HCT116 (cell line): ENCODE data around the gene GABRQ. TPM values are rescaled to one million over a fixed set of nuclear protein-coding genes. Genes with fewer than 3 reads are reported as not detected.

ENCODE experiments used
- ATAC-seq: fragments of 200-7000 bp; cut with Tn5 transposase; 2 replicates; pipeline ENCODE4 v1.9.1; 2020; ENCODE audit warnings: mild to moderate bottlenecking, moderate library complexity
- BruUV-seq: library from RNA; stranded (reverse); fragments of 400-500 nt; replicated peaks from 2 replicates; lab custom pipeline; 2021; lab: Mats Ljungman, UMichigan
- CTCF ChIA-PET: fragments of 300-600 bp; sonication (Branson Sonifier 250); formaldehyde crosslinking; loops from one replicate; lab custom pipeline; 2021; ENCODE audit warnings: antibody characterized with exemption; lab: Charles Lee
- POLR2A ChIA-PET: fragments of 300-600, 350-600 bp; sonication (Branson Sonifier 250); formaldehyde crosslinking; loops from one replicate; lab custom pipeline; 2021; ENCODE audit warnings: antibody characterized with exemption; lab: Charles Lee
- RAD21 ChIA-PET, 2 experiments: fragments of 300-600 bp; sonication (Branson Sonifier 250); formaldehyde crosslinking; loops; one replicate each; lab custom pipeline; 2023; ENCODE audit warnings: low total read pairs in 2 of 2; ENCODE audit not compliant: uncharacterized antibody in 2 of 2, unreplicated experiment in 2 of 2, low non-redundant PET in 1 of 2; lab: Charles Lee
- DNase-seq: peaks from one replicate; pipeline ENCODE4 v3.0.0-alpha.2; 2010; ENCODE audit warnings: low read depth, low spot score
- H2AFZ ChIP-seq: fragments of 200-600 bp; shearing (Covaris generic), sonication (generic); 2 replicates; pipeline ENCODE4 v1.6.1; 2017; ENCODE audit warnings: low read depth, mixed run types, mixed read lengths, antibody characterized with exemption, low read length; ENCODE audit not compliant: poor library complexity, severe bottlenecking
- H3K27ac ChIP-seq: 2 replicates; pipeline ENCODE4 v1.5.1; 2012; ENCODE audit warnings: low read depth, low read length
- H3K27me3 ChIP-seq: fragments of 200-600 bp; sonication (generic); 2 replicates; pipeline ENCODE4 v1.6.1; 2016; ENCODE audit warnings: mixed run types, low read length, mixed read lengths; ENCODE audit not compliant: insufficient read depth
- H3K36me3 ChIP-seq, 2 experiments: fragments of 200-500 bp in 1 of 2; fragments of 200-600 bp in 1 of 2; sonication (Bioruptor generic) in 1 of 2; sonication (generic) in 1 of 2; 2 replicates each; pipeline versions ENCODE4 v1.5.1 to v1.6.1; 2014 to 2016; ENCODE audit warnings: low read length in 2 of 2, inconsistent platforms in 1 of 2, mixed read lengths in 1 of 2, mixed run types in 1 of 2; ENCODE audit not compliant: insufficient read depth in 2 of 2, control insufficient read depth in 1 of 2
- H3K4me1 ChIP-seq, 2 experiments: fragments of 200-600 bp in 1 of 2; sonication (generic) in 1 of 2; 2 replicates each; pipeline versions ENCODE4 v1.5.1 to v1.6.1; 2012 to 2017; ENCODE audit warnings: low read length in 2 of 2, inconsistent platforms in 1 of 2, mild to moderate bottlenecking in 1 of 2, mixed read lengths in 1 of 2, mixed run types in 1 of 2, moderate library complexity in 1 of 2; ENCODE audit not compliant: insufficient read depth in 2 of 2, control insufficient read depth in 1 of 2
- H3K4me2 ChIP-seq: fragments of 200-600 bp; sonication (generic); 2 replicates; pipeline ENCODE4 v1.6.1; 2017; ENCODE audit warnings: mixed run types, low read length, mixed read lengths
- H3K4me3 ChIP-seq, 2 experiments: fragments of 200-600 bp in 1 of 2; sonication (generic) in 1 of 2; replicated peaks in 1 of 2; 2 replicates each; pipeline ENCODE4 v1.5.1; 2011 to 2016; ENCODE audit warnings: low read length in 2 of 2, control low read depth in 1 of 2, low read depth in 1 of 2, mild to moderate bottlenecking in 1 of 2, mixed read lengths in 1 of 2, mixed run types in 1 of 2
- H3K79me2 ChIP-seq: fragments of 200-600 bp; sonication (generic); 2 replicates; pipeline ENCODE4 v1.6.1; 2017; ENCODE audit warnings: mild to moderate bottlenecking, mixed run types, low read length, moderate library complexity, mixed read lengths; ENCODE audit not compliant: insufficient read depth
- H3K9ac ChIP-seq: fragments of 200-600 bp; sonication (generic); 2 replicates; pipeline ENCODE4 v1.6.1; 2016; ENCODE audit warnings: low read length, mixed read lengths
- H3K9me2 ChIP-seq: fragments of 200-600 bp; sonication (generic), shearing (Covaris generic); 2 replicates; pipeline ENCODE4 v1.6.1; 2017; ENCODE audit warnings: mixed run types, mild to moderate bottlenecking, moderate library complexity; ENCODE audit not compliant: insufficient read depth
- H3K9me3 ChIP-seq, 2 experiments: fragments of 200-500 bp in 1 of 2; fragments of 200-600 bp in 1 of 2; sonication (Bioruptor generic) in 1 of 2; sonication (generic) in 1 of 2; 2 replicates each; pipeline ENCODE4 v1.6.1; 2014 to 2017; ENCODE audit warnings: low read length in 2 of 2, mixed read lengths in 2 of 2, inconsistent platforms in 1 of 2, low read depth in 1 of 2, mild to moderate bottlenecking in 1 of 2, mixed run types in 1 of 2, moderate library complexity in 1 of 2; ENCODE audit not compliant: control insufficient read depth in 1 of 2, insufficient read depth in 1 of 2
- H4K20me1 ChIP-seq: fragments of 200-600 bp; sonication (generic), shearing (Covaris generic); 2 replicates; pipeline ENCODE4 v1.6.1; 2017; ENCODE audit warnings: mixed run types, mild to moderate bottlenecking, moderate library complexity; ENCODE audit not compliant: insufficient read depth
- CEBPB ChIP-seq: IDR thresholded peaks from 2 replicates; pipeline ENCODE4 v1.6.1; 2012; ENCODE audit warnings: low read depth
- EZH2 ChIP-seq: fragments of 200-600 bp; sonication (generic); IDR thresholded peaks from 2 replicates; pipeline ENCODE4 v1.6.1; 2017; ENCODE audit warnings: antibody characterized with exemption, mixed run types
- EZH2phosphoT487 ChIP-seq: fragments of 200-600 bp; IDR thresholded peaks from 2 replicates; pipeline ENCODE4 v1.6.1; 2018; ENCODE audit warnings: antibody characterized with exemption, borderline replicate concordance
- SIN3A ChIP-seq: IDR thresholded peaks from 2 replicates; pipeline ENCODE4 v1.6.1; 2012; ENCODE audit warnings: low read depth
- SRF ChIP-seq: IDR thresholded peaks from 2 replicates; pipeline ENCODE4 v1.6.1; 2012; ENCODE audit warnings: low read depth
- TCF7L2 ChIP-seq: IDR thresholded peaks from 2 replicates; pipeline ENCODE4 v1.7.0; 2011; ENCODE audit warnings: borderline replicate concordance, inconsistent platforms; ENCODE audit not compliant: insufficient read depth, insufficient read length; ENCODE audit errors: extremely low read depth
- YY1 ChIP-seq: IDR thresholded peaks from 2 replicates; pipeline ENCODE4 v1.6.1; 2011; ENCODE audit warnings: low read length, low read depth, moderate library complexity, mild to moderate bottlenecking; ENCODE audit not compliant: insufficient replicate concordance; ENCODE audit errors: extremely low read depth
- ZFX ChIP-seq: fragments of 450-650 bp; IDR thresholded peaks from 2 replicates; pipeline ENCODE4 v1.6.1; 2017
- ZNF274 ChIP-seq: fragments of 200-500 bp; sonication (Bioruptor generic); IDR thresholded peaks from 2 replicates; pipeline ENCODE4 v1.6.1; 2014; ENCODE audit warnings: mild to moderate bottlenecking, low read depth, low read length, inconsistent platforms
- intact Hi-C: fragments of 100-400 bp; cut with micrococcal nuclease; formaldehyde crosslinking; loops from 2 replicates; pipeline ENCODE4 v1.10.0; 2022
- total RNA-seq: library from RNA; stranded (reverse); gene quantifications from one replicate; pipeline ENCODE4 v1.2.1, GENCODE V29; 2021; ENCODE audit not compliant: unreplicated experiment
- TF ChIP-seq, protein P1 (sequence below): IDR thresholded peaks from 2 replicates; pipeline ENCODE4 v1.6.1; 2011; ENCODE audit warnings: mild to moderate bottlenecking, low read length, moderate library complexity; ENCODE audit not compliant: insufficient replicate concordance; ENCODE audit errors: extremely low read depth
- TF ChIP-seq, protein P2 (sequence below): IDR thresholded peaks from 2 replicates; pipeline ENCODE4 v1.6.1; 2012
- TF ChIP-seq, protein P3 (sequence below), 3 experiments: fragments of 200-600 bp in 1 of 3; sonication (generic) in 1 of 3; IDR thresholded peaks in 2 of 3; conservative IDR thresholded peaks in 1 of 3; 2 replicates each; pipeline ENCODE4 v1.5.1; 2012 to 2017; ENCODE audit warnings: low read depth in 2 of 3, low read length in 2 of 3, antibody characterized with exemption in 1 of 3, borderline replicate concordance in 1 of 3, control low read depth in 1 of 3, mild to moderate bottlenecking in 1 of 3, mixed read lengths in 1 of 3, mixed run types in 1 of 3, moderate library complexity in 1 of 3; ENCODE audit not compliant: insufficient read depth in 1 of 3
- TF ChIP-seq, protein P4 (sequence below): IDR thresholded peaks from 2 replicates; pipeline ENCODE4 v1.6.1; 2012

The GABRQ gene
- total RNA-seq, 1 experiment from 2014 or later: 4.2 TPM

DNA sequence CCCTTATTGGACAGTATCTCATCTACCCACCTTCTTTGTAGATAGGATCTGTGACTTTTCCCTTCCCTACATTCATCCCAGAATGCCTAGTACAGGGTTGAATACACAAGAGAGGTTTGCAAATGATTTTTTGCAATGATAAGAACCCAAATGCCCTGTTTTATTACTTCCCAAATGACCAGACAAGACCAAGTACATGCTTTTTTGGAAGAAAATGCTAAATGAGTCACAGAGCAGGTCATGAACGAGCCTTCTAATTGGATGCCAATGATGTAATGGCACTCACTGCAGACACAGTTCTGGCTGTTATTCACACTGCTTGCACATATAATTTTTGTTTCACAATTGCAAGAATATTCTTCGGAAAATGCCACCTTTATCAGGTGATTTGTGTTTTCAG is 17.8 kb upstream of the GABRQ start:
- Histone ChIP-seq H3K36me3 (no peaks in the 10 kb centered on the region), H2AFZ (no peak overlapping the region), H3K9ac (no peak overlapping the region), H3K4me1 (no peaks in the 10 kb centered on the region), H3K4me3 (no peak overlapping the region), H3K4me2 (no peak overlapping the region), H4K20me1 (no peaks in the 10 kb centered on the region), H3K27ac (no peak overlapping the region), H3K9me2 (no peaks in the 10 kb centered on the region), H3K27me3 (peaks cover 16% of the 10 kb centered on the region; the same call in 1 of the 2 replicates), H3K79me2 (no peaks in the 10 kb centered on the region), H3K9me3 (no peaks in the 10 kb centered on the region)
- ChIA-PET CTCF (no interaction called here), RAD21 (no interaction called here), POLR2A (no interaction called here)
- BruUV-seq: no TSS peak
- TF ChIP-seq, protein P1, sequence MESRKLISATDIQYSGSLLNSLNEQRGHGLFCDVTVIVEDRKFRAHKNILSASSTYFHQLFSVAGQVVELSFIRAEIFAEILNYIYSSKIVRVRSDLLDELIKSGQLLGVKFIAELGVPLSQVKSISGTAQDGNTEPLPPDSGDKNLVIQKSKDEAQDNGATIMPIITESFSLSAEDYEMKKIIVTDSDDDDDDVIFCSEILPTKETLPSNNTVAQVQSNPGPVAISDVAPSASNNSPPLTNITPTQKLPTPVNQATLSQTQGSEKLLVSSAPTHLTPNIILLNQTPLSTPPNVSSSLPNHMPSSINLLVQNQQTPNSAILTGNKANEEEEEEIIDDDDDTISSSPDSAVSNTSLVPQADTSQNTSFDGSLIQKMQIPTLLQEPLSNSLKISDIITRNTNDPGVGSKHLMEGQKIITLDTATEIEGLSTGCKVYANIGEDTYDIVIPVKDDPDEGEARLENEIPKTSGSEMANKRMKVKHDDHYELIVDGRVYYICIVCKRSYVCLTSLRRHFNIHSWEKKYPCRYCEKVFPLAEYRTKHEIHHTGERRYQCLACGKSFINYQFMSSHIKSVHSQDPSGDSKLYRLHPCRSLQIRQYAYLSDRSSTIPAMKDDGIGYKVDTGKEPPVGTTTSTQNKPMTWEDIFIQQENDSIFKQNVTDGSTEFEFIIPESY: no peak
- TF ChIP-seq CEBPB (no peak), TCF7L2 (no peak), EZH2 (no peak), ZNF274 (no peak), SRF (no peak), ZFX (no peak), YY1 (no peak), EZH2phosphoT487 (no peak), SIN3A (no peak)
- TF ChIP-seq, protein P2, sequence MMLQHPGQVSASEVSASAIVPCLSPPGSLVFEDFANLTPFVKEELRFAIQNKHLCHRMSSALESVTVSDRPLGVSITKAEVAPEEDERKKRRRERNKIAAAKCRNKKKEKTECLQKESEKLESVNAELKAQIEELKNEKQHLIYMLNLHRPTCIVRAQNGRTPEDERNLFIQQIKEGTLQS: no peak
- TF ChIP-seq, protein P3, sequence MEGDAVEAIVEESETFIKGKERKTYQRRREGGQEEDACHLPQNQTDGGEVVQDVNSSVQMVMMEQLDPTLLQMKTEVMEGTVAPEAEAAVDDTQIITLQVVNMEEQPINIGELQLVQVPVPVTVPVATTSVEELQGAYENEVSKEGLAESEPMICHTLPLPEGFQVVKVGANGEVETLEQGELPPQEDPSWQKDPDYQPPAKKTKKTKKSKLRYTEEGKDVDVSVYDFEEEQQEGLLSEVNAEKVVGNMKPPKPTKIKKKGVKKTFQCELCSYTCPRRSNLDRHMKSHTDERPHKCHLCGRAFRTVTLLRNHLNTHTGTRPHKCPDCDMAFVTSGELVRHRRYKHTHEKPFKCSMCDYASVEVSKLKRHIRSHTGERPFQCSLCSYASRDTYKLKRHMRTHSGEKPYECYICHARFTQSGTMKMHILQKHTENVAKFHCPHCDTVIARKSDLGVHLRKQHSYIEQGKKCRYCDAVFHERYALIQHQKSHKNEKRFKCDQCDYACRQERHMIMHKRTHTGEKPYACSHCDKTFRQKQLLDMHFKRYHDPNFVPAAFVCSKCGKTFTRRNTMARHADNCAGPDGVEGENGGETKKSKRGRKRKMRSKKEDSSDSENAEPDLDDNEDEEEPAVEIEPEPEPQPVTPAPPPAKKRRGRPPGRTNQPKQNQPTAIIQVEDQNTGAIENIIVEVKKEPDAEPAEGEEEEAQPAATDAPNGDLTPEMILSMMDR (IDR thresholded peaks at IDR 0.05 in 2 of 3, conservative IDR thresholded peaks at IDR 0.05 in 1 of 3; ENCODE audit: borderline replicate concordance in 1 of 3, insufficient read depth in 1 of 3, low read depth in 2 of 3, low read length in 2 of 3): no peak
- TF ChIP-seq, protein P4, sequence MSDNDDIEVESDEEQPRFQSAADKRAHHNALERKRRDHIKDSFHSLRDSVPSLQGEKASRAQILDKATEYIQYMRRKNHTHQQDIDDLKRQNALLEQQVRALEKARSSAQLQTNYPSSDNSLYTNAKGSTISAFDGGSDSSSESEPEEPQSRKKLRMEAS: no peak
- no peak for ATAC-seq
- DNase-seq: no peak
- intact Hi-C loops: no loop called here
